SU-DHL-6 (cell line): ENCODE data around the gene PRKCE.

Source experiments
- H2AFZ ChIP-seq: fragments of 200-600 bp; sonication (generic); 2 replicates; pipeline ENCODE4 v1.6.1; 2014; ENCODE audit warnings: low read depth, mild to moderate bottlenecking, moderate library complexity, mixed read lengths, antibody characterized with exemption, low read length; ENCODE audit not compliant: severe bottlenecking
- H3F3A ChIP-seq: fragments of 200-600 bp; shearing (Covaris generic); 2 replicates; pipeline ENCODE4 v1.6.0; 2016; ENCODE audit warnings: antibody characterized with exemption, mild to moderate bottlenecking; ENCODE audit not compliant: insufficient read depth
- H3K27ac ChIP-seq: fragments of 200-600 bp; sonication (generic); 2 replicates; pipeline ENCODE4 v1.5.1; 2016; ENCODE audit warnings: low read depth, mild to moderate bottlenecking, low read length, moderate library complexity, mixed read lengths
- H3K27me3 ChIP-seq: fragments of 200-600 bp; sonication (generic), shearing (Covaris generic); 2 replicates; pipeline ENCODE4 v1.6.0; 2014; ENCODE audit warnings: mild to moderate bottlenecking, low read length
- H3K36me3 ChIP-seq: fragments of 200-600 bp; sonication (generic); 2 replicates; pipeline ENCODE4 v1.6.1; 2014; ENCODE audit warnings: mild to moderate bottlenecking, low read length, mixed read lengths
- H3K4me2 ChIP-seq: fragments of 300-600, 200-600 bp; shearing (Covaris generic), sonication (generic); 2 replicates; pipeline ENCODE4 v1.6.0; 2014; ENCODE audit warnings: low read length, low read depth, mild to moderate bottlenecking; ENCODE audit not compliant: poor library complexity, severe bottlenecking
- H3K4me3 ChIP-seq: fragments of 200-600 bp; sonication (generic); 2 replicates; pipeline ENCODE4 v1.5.1; 2014; ENCODE audit warnings: antibody characterized with exemption, low read length, mild to moderate bottlenecking, mixed read lengths; ENCODE audit not compliant: insufficient read depth, poor library complexity, severe bottlenecking
- H3K79me2 ChIP-seq: fragments of 200-600 bp; sonication (generic); 2 replicates; pipeline ENCODE4 v1.6.1; 2014; ENCODE audit warnings: mild to moderate bottlenecking, low read length, moderate library complexity; ENCODE audit not compliant: insufficient read depth
- H3K9ac ChIP-seq: fragments of 200-600 bp; sonication (generic); 2 replicates; pipeline ENCODE4 v1.7.0; 2014; ENCODE audit warnings: mild to moderate bottlenecking, low read length
- H3K9me2 ChIP-seq: fragments of 200-600 bp; sonication (generic); replicated peaks from 2 replicates; pipeline ENCODE4 v1.6.1; 2014; ENCODE audit warnings: low read length; ENCODE audit not compliant: insufficient read depth
- H3K9me3 ChIP-seq: fragments of 200-600 bp; sonication (generic); 2 replicates; pipeline ENCODE4 v1.6.1; 2014; ENCODE audit warnings: low read length, mixed read lengths; ENCODE audit not compliant: insufficient read depth
- H4K20me1 ChIP-seq: fragments of 200-600 bp; sonication (generic); 2 replicates; pipeline ENCODE4 v1.6.1; 2014; ENCODE audit warnings: low read depth, mild to moderate bottlenecking, antibody characterized with exemption, low read length, moderate library complexity, mixed read lengths
- EZH2phosphoT487 ChIP-seq: fragments of 200-600 bp; sonication (generic), shearing (Covaris generic); conservative IDR thresholded peaks from 2 replicates; pipeline ENCODE4 v1.6.1; 2018; ENCODE audit warnings: mild to moderate bottlenecking, antibody characterized with exemption, low read length, moderate library complexity, mixed read lengths
- TF ChIP-seq, protein P1 (sequence below): fragments of 200-600 bp; sonication (generic); IDR thresholded peaks from one replicate; pipeline ENCODE4 v1.5.1; 2017; ENCODE audit warnings: antibody characterized with exemption, mild to moderate bottlenecking, low read length, moderate library complexity; ENCODE audit not compliant: insufficient read depth, poor library complexity, severe bottlenecking

The PRKCE gene

DNA sequence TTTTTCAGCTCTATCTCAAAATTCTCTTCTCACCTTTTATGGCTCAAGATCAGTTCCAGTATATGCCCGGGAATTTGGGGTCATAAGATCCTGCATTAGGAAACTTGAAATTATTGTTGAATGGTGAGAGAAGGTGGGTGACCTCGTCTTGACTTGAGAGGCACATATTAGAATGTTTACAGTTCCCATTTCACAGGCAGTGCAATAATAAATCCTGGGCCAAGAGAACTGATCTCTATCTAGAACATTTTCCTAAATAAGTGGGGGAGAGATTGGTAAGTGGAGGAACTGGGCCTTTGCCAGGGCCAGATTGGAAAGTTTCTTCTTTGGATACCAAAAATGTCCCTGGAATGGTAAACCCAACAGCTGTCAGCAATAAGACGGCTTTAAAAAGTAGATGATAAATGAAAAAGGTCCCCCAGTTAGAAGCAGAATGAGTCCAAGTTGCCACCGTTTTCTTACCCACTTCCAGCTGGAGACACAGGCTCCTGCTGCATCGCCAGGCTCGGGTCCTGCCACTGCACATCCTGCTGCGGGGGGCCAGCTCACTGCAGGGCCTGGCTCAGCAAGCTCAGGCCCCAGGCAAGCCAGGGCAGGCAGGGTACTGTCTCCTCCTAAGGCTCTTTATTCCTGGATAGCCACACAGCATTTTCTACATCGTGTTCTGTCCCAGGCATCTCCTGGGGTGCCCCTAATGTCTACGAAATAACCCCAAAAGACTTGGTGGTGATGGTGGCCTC lies 519.3 kb downstream of the PRKCE start:
- Histone ChIP-seq H3K9me3 (no peaks in the 10 kb centered on the region), H3K4me2 (no peak overlapping the region), H3K4me3 (no peak overlapping the region), H3K9me2 (no peaks in the 10 kb centered on the region), H3F3A (no peaks in the 10 kb centered on the region), H3K27ac (no peak overlapping the region), H4K20me1 (no peaks in the 10 kb centered on the region), H2AFZ (no peak overlapping the region), H3K27me3 (no peaks in the 10 kb centered on the region), H3K36me3 (no peaks in the 10 kb centered on the region), H3K79me2 (no peaks in the 10 kb centered on the region), H3K9ac (no peak overlapping the region)
- TF ChIP-seq, protein P1, sequence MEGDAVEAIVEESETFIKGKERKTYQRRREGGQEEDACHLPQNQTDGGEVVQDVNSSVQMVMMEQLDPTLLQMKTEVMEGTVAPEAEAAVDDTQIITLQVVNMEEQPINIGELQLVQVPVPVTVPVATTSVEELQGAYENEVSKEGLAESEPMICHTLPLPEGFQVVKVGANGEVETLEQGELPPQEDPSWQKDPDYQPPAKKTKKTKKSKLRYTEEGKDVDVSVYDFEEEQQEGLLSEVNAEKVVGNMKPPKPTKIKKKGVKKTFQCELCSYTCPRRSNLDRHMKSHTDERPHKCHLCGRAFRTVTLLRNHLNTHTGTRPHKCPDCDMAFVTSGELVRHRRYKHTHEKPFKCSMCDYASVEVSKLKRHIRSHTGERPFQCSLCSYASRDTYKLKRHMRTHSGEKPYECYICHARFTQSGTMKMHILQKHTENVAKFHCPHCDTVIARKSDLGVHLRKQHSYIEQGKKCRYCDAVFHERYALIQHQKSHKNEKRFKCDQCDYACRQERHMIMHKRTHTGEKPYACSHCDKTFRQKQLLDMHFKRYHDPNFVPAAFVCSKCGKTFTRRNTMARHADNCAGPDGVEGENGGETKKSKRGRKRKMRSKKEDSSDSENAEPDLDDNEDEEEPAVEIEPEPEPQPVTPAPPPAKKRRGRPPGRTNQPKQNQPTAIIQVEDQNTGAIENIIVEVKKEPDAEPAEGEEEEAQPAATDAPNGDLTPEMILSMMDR: no peak
- TF ChIP-seq EZH2phosphoT487: no peak

DNA sequence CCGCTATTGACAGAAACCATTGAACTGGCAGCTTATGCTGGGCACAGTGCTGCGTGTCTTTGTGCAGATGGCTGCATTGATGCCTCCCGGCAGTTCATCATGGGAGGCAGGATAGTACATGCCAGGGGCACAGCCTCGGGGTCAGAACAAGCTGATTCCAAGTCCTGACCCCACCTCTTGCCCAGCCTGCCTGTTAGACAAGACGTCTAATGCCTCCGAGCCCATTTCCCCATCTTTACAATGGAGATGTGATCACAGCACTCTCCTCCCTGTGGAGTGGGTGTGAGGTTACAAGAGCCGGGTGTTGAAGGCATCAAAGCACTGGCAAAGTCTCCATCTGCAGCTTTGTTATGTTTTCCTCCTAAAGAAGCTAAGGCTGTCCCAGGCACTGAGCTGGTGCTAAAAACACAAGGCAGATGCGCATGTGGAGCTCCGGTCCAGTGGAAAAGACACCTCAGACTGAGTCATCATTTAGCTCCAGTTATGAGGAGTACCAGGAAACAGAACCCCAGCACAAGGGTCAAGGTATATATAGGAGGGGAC lies 520.0 kb downstream of the PRKCE start:
- no peaks in the 10 kb centered on the region for H3K27me3 ChIP-seq
- H3K9me2 ChIP-seq: no peaks in the 10 kb centered on the region
- no peaks in the 10 kb centered on the region for H3F3A ChIP-seq
- H3K4me3 ChIP-seq: no peak overlapping the region
- no peak for TF ChIP-seq EZH2phosphoT487
- TF ChIP-seq, protein P1: no peak
- H3K9ac ChIP-seq: no peak overlapping the region
- no peak overlapping the region for H3K4me2 ChIP-seq
- H2AFZ ChIP-seq: no peak overlapping the region
- H4K20me1 ChIP-seq: no peaks in the 10 kb centered on the region
- H3K27ac ChIP-seq: no peak overlapping the region
- H3K79me2 ChIP-seq: no peaks in the 10 kb centered on the region
- no peaks in the 10 kb centered on the region for H3K9me3 ChIP-seq
- H3K36me3 ChIP-seq: no peaks in the 10 kb centered on the region

DNA sequence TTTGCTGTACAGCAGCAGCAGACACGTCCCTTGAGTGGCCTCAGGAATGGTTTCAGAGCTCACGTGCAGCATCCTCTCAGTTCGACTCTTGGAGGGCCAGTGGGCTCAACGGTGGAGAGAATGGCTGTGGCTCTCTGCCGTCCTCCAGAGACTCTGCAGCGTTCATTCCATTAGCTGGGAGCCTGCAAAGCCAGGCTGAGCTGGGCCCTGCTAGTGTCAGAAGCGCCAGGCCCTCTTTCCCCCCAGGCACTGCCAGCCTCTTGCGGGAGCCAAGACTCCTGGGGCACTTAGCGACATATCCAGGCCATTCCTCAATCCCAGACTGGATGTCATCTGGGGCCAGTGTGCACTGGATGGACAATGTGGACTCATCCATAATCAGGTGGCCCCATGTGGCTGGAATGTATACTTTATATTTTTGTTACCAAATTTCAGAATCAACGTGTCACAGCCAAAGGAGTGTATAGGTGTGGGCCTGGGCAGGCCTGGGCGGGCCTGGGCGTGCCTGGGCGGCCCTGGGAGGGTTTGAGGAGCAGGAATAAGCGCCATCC lies 520.6 kb downstream of the PRKCE start:
- Histone ChIP-seq H3K9ac (no peak overlapping the region), H3K27me3 (no peaks in the 10 kb centered on the region), H3F3A (no peaks in the 10 kb centered on the region), H3K9me2 (no peaks in the 10 kb centered on the region), H3K4me2 (no peak overlapping the region), H3K9me3 (no peaks in the 10 kb centered on the region), H4K20me1 (no peaks in the 10 kb centered on the region), H3K4me3 (no peak overlapping the region), H3K36me3 (no peaks in the 10 kb centered on the region), H3K79me2 (no peaks in the 10 kb centered on the region), H2AFZ (no peak overlapping the region), H3K27ac (no peak overlapping the region)
- no peak for TF ChIP-seq EZH2phosphoT487
- TF ChIP-seq, protein P1: no peak
